Muscle of arm (tissue), 12 donors: Measurements from ENCODE around the gene DST. TPM values are rescaled to one million over a fixed set of nuclear protein-coding genes. Genes with fewer than 3 reads are reported as not detected.
"Not testable (repeated sequence)": the region's sequence is repeated elsewhere in the genome, so short reads cannot be mapped to it uniquely, and the experiment has no call there.

ENCODE experiments used
- DNase-seq: peaks from one replicate; pipeline ENCODE4 v3.0.0-alpha.2; 2013
- polyA plus RNA-seq, 12 donors: library from polyadenylated mRNA; unstranded; fragments of 120-200 nt; gene quantifications; one replicate each; pipeline ENCODE4 v1.2.1, GENCODE V29; 2013; ENCODE audit not compliant: insufficient read length in 12 of 12

DST gene
- polyA plus RNA-seq, 12 donors, result 146 to 300 (median 199) TPM

DNA sequence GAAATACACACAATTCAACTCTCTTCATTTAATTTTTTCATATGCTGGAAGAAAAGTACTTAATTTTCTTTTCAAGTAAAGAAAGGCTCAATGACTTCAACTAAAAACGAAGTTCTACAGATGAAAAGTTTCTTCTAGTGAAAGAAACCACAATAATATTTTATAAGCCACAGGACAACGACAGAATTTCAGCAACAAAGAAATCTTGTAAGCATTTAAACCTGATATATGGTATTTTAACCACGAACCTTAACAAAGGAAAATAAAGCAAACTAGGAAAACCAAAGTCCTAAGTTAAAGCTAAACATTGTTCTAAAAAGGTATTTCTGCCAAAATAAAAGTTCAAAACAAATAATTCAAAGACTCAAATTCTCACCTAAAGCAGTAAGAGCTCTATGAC is 24.6 kb upstream of the DST start:
- no peak for DNase-seq

DNA sequence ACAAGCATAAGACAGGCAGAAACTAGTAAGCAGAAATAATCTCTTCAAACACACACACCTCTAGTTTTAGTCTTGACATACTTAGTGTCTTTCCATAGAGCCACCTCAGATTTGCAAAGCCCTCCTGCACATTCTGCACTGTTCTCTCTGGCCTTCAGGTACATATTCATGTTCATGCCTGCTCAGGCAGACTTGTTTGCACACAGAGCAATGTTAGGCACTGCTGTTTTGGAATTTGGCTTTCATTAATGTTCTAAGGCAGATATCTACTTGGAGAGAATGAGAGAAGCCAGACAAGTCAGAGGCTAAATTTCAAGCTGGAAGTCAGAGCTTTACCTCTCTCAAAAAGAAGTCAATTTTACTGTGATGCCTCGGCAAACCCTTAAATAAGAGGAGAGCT is 21.3 kb upstream of the DST start:
- DNase-seq, result no peak

DNA sequence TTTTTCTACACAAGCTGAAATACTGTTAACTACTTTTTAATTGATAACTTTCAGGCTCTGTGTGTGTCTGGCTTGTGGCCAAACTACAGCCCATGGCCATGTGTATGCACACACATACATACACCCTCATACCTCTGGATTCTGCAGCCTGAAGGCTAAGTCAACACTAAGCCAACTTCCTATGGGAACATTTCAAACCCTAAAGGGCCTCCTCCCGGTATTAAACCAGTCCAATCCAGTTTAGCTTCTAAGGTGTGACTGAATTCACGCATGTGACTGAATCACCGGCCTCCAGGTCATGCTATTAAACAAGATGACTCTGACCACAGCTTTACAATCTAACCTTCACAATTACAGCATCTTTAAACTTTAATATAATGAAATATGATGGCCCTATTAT is 20.7 kb upstream of the DST start:
- DNase-seq, result no peak

DNA sequence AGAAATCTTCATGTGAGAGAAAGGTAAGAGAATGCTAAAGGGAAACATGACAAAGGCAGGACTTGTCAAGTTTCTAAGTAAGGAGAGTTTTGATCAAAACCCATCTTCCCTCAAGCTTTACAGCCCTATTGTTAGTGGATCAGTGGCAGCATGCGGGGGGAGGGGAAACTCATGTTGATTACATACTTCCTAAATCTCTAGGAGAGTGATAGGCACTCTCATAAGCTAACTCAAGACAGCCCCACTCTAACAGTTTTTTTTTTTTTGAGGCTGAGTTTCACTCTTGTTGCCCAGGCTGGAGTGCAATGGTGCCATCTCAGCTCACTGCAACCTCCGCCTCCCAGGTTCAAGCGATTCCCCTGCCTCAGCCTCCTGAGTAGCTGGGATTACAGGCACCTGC is 18.6 kb upstream of the DST start:
- not testable (repeated sequence) for DNase-seq

DNA sequence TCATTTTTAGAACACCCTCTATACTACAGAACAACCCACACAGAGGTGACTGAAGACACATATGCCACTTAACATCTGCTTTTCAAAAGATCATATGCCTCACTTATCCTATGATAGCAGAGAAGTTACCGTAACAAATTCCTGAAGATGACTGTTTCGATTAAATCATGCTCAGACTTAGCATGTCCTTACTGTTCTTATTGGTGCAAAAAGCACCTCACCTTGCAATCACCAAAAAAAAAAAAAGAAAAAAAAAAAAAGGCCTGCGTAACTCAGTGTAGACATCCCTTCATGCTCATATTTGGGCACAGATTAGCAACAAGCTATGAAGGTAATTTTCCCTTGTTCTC is 17.7 kb upstream of the DST start:
- DNase-seq, result no peak

DNA sequence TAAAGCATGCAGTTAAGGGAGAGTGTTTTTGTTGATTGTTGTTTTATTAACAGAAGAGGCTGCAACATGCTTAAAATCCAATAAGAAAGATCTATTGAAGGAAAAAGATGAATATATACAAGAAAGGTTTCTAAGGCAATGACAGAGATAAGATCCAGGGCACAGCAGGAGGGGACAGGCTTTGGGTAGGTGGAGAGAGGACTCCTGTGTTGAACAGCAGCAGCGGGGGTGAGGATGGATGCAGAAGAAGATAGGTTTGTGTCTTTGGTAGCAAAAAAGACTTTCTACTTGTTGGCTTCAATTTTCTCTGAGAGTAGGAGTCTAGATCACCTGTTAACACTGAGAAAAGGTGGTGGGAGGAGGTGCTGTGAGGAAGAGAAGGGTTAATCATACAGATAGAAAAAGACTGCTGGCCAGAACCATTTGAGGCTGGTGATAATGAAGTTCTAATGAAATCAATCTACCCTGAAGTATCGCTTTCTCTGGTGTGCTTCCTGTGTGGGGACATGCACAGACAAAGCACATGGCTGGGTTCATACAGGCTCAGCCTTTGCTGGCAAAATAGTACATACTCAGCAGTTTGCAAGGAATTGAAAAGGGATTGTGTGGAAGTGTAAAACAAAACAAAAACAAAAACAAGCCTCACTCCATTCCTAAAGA is 17.2 kb upstream of the DST start:
- no peak for DNase-seq

DNA sequence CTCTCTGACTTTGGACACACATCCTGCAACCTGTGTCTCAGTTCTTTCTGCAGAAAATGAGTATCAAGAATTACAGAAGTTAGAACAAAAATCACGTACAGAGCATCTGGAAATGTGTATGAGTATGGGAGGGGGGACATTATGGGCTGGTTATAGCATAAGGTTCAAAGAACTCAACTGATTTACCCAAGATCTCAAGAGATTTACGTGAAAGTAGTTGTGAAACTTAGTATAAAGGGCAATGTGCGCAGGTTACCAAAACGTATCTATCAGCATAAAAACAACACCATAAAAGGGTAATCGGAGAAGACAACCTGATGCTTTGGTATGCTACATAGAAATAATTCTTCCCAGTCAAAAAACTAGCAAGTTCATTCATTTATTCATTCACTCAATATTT is 15.6 kb upstream of the DST start:
- no peak for DNase-seq

DNA sequence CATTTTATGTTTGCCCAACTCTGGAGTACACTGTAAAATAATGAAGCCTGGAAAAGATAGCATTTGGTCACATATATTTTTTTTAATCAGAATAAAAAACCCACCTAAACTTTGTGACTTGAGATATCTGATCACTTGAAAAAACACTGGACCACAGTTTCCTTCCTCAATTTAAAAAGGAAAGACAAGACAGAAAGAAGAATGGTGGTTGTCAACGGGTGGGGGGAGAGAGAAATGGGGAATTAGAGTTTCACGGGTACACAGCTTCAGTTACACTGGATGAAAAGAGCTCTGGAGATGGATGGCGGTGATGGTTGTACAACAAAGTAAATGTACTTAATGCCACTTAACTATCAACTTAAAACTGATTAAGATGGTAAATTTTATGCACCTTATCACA is 14.7 kb upstream of the DST start:
- no peak for DNase-seq

DNA sequence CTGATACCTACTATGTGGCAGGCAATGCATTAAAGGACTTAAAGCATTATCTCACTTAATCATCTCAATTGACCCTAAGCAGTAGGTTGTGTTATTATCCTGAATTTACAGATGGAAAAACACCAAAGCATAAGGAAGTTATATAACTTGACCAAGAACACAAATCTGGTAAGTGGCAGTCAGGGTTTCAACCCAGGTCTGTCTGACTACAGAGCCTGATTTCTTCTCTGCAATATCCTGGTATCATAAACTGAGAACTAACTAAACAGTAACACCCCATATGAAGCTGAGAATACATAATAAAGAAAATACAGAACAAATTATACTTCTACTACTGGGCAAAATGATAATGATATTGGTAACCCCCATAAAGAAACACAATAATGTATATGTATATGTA is 13.8 kb upstream of the DST start:
- no peak for DNase-seq

DNA sequence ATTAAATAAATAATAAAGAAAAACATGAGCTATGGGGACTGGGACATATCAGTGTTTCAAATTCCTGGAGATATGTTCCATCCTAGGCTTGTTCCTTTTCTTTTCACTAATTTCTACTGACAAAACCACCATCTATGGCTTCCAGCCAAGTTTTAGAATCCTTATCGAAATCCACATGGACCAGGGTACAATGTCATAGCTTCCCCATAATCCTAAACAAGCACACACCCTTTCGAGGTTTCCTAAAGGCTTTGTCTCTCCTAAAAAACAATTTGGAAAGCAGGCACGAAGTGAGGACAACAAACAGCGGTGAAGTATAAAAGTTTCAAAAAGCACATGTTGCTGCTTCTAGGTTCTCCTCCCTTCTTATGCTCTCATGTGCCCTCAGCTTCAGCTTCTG is 13.3 kb upstream of the DST start:
- no peak for DNase-seq

DNA sequence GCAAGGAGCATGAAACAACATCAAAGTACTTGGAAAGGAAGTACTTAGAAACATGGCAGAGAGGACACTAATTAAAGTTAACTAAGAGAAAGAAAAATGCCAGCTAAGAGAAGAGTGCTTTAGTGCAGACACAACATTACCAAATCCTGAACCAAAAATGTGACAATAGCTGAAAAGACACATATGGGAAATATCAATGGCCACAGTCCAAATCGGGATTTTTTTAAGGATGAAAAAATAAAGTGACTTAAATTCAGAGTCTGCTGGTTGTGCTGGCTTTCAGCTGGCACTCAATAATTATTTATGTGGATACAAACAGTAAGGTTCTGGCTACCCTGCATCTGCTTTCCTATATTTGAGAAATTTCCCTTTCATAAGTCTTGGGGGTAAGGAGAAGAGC is 12.6 kb upstream of the DST start:
- DNase-seq, result no peak

DNA sequence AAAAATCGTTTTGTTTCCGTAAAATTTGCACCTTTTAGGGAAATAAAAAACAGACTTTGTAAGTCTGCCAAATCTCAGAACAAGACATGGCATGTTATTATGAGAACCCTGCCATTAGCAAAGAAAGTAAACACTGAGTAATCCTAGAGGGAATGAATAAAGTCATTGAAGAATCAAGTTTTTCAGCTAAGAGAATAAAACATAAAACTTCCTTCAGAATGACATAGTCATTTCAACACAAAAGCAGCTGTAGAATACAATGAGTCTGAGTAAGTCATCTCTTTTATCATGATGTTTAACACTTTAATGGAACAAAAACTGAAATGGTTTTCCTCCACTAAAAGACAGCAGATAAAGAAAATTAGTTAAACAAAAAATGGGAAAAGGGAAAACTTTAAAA is 10.3 kb upstream of the DST start:
- no peak for DNase-seq

DNA sequence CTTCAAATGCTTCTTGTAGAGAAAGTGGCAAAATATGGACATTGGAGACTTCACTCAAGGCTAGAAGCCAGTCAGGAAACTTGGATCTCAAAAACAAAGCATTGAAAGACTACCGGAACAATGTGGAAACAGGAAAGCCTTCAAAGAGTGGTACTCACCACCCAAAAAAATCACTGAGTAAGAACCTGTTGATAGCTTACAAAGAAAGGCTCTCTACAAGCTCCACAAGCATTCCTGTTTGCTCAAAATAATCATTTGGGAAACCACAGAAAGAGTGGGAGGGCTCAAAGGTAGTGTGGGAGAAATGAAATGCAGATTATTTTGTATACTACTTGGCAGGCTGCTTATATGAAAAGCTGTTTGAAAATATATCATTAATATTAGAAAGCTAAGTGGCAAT is 9.5 kb upstream of the DST start:
- no peak for DNase-seq

DNA sequence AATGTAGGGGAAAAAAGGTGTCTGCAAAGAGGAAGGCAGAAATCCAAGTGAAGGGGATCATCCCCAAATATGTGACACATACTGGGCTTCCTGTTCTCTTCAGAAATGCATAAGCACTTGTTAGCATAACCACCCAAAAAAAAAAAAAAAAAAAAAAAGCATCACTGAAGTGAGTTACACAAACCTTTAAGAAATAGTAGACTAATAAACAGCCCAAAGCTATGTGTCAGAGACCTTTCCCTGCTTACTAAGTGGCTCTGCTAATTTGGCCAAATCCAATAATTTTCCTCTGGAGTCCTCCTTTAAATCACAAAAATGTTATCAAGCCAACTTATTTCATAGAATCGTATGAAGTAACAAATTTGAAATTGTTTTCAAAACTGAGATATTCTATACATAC is 7.5 kb upstream of the DST start:
- DNase-seq, result no peak

DNA sequence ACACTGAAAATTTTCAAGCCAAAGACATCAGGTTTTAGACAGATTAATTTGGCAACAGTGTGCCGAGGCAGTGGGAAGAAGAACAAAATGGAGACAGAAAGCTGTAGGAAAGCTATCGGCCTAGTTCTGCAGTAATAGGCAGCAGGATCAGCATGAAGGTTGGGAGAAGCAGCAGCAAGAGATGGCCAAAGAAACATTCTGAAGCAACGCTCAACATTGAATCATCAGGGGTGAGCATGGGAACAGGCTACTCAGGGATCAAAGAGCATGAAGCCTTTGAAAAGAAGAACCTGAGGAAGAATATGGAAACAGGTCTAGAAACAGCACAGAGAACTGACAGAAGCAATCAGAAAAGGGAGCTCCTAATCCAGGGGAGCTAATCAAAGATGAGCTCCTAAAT is 7.1 kb upstream of the DST start:
- DNase-seq, result no peak

DNA sequence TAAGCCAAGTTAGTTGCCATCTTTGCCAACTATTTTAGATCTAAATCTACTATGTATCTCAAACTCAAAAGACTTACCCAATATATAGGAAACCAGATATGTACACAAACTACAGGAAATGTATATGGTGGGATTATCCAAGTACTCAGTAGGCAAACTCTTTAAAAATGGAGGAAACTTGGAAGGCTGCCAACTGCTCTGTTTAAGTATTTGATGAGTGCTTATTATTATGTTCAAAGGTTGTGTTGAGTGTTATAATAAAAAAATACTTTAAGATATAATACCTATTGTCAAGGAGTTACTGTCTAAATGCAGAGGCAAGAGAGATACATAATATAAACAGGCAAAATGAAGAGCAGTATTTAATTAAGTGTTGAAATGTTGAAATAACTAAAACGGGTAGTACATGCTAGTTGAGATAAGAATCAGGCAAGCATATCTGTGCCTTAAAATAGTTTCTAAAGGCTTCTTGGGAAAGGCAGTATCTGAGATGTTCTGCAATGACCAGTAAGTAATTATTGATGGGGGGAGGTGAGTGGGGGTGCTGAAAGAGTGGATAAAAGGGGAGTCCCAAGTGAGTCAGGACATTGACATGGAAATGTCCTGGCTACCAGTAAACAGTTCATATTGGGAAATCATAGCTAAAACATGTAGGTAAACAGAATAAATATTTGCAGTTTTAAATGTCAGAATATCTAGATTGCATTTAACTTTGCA is 6.5 kb upstream of the DST start:
- DNase-seq, result no peak

DNA sequence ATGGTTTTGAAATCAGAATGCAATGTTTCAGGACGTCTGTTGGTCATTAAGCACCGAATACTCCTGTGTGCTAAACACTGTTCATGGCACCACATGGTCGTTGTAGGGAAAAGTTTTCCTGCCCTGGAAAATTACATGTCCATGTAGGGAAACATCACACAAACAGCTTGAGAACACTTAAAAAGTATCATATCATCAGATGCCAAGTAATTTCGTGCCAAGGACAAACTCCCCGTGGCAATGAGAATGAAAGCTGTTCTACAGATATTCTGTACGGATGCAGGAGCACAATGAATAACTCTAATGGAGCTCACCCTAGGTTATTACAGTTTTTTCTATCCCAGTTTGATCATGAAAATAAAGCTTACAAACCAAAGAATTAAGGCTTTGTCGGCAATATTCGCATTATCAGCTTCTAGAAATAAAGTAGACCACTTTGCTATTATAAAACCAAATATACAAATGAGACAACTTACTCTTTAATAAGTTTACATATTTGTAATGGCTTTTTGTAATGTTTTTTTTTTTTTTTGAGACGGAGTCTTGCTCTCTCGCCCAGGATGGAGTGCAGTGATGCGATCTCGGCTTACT is 4.6 kb upstream of the DST start:
- DNase-seq, result peak; percentile 37

DNA sequence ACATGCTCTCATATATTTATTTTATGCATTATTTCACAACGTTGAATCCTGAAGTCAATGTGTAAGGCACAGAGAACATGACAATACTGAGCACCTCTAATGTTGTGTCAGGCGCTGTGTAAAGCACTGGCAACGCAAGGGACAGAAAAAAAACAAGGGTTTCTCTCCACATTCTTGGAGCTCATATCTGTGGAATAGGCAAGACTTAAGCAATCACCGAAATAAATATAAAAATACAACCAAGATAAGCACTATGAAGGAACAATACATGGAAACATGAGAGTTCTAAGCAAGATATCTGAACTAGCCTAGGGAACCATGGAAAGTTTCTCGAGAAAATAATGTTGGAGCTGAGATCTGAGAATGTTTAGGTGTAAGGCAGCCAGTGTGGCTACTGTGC is 1.7 kb upstream of the DST start:
- DNase-seq, result no peak

DNA sequence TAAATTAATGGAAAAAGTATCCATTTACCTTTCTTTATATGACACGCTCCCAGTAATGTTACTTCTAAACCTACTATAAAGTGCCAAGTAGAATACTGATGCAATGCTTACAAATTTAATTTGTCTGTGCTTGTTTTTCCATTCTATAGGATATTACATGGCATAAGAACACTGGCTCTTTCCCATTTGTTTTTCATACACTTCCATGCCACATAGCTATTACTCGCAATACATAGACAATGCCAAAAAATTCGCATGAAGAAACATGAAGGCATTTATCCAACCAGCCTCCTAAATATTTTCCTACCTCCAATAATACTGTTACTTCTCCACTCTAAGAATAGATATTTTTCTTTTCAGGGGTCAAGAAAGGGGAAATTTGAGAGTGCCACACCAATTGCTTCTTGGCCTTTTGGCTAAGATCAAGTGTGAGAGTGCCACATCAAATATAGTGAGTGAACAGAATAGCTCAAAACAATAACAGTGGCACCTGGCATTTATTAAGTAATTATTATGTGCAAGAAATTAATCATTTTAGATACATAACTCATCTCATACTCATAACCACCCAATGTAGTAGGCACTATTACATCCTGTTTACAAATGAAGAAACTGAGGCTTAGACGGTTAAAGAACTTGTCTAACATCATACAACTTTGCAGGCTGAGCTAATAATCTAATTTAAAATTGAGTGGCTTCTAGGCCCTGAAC is 845 bp upstream of the DST start:
- no peak for DNase-seq

DNA sequence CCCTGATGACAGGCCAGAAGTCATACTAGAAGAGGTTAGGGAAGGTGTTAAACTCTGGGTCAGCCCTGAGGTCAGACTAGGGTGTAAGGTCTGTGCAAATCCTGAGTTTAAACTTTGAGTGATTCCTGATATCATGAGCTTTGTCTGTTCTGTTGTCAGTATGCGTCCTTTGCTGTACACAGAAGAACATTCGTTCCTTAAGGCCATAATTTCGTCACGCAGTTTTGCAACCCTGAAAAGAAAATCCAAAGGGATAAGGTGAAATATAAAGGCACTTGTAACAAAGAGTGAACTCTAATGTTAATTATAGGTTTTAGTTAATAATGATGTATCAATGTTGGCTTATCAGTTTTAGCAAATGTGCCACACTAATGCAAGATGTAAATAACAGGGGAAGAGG is 2.3 kb downstream of the DST start:
- DNase-seq, result no peak

DNA sequence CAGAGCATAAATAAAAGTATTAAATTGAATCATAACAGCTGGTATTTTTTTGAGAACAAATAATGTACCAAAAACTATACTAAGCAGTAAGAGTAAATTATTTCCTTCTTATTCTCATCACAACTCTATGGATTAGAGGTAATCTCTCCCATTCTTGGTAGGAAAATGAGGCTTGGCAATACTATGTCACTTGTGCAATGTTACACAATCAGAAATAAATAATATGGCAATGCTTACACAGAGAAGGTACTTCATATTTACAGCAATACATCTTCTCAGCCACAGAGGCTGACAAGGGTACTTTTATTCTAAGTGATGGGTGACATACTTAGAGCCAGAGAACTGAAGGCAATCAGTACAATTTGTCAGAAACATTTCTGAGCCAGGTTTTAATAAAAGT is 3.9 kb downstream of the DST start:
- DNase-seq, result no peak

DNA sequence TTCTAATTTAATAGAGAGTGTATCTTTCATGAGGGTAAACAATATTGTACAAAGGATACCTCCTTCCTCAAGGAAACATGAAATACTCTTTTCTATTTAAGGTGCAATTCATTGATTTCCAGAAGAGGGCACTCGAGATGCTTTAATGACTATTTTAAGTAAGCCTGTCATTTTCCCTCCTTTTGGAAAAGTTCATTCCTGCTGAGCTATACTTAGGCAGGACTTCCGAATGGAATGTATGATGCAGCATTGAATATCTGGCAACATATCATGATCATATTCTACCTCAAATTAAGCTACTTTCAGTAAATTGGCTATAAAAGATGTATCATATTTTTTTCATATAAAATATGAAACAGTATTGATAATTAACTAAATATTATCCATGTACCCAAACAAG is 5.0 kb downstream of the DST start:
- DNase-seq, result peak; percentile 73

DNA sequence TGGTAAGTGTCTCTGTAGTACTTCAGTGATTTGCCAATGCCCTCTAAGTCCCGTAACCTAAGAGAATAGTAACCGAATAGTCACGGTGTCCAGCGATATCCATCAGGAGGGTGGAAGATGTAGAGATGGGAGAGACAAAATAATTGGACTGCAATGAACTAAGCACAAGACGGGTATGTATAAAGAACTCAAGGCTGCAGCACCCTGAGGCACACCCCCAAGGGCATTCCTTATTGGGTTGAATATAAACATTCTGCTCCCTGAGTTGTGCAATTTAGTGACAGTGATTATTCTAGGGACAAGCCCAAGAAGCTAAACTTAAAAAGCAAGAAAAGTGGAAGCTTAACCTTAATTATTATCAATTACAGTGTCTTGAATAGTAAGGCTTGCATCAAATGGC is 14.6 kb downstream of the DST start:
- DNase-seq, result no peak
